GM21737 (cell line): Measurements from ENCODE around the gene ASB2.

Source experiments
- ATAC-seq: cut with Tn5 transposase; IDR thresholded peaks from one replicate; pipeline ENCODE4 v1.9.1; 2021; ENCODE audit warnings: mild to moderate bottlenecking, moderate library complexity; ENCODE audit not compliant: unreplicated experiment

The ASB2 gene

GRCh38 chr14:93964281-93964680, 12.1 kb downstream of the ASB2 start:
- ATAC-seq: no peak

GRCh38 chr14:93963692-93964091, 12.7 kb downstream of the ASB2 start:
- ATAC-seq: no peak

GRCh38 chr14:93962701-93963601, 13.4 kb downstream of the ASB2 start:
- ATAC-seq: peak; percentile 45

- ATAC-seq: no peak
These were observed 14.8 kb downstream of the ASB2 start for GRCh38 chr14:93961620-93962019.

GRCh38 chr14:93960774-93961438, 15.5 kb downstream of the ASB2 start:
- ATAC-seq: no peak

- no peak for ATAC-seq
These were observed 16.3 kb downstream of the ASB2 start for GRCh38 chr14:93960108-93960475.

GRCh38 chr14:93959239-93960107, 16.9 kb downstream of the ASB2 start:
- peak; percentile 70 for ATAC-seq

GRCh38 chr14:93958567-93959238, 17.7 kb downstream of the ASB2 start:
- ATAC-seq: no peak

GRCh38 chr14:93957751-93958566, 18.4 kb downstream of the ASB2 start:
- ATAC-seq: no peak

- ATAC-seq: no peak
These were observed 19.0 kb downstream of the ASB2 start for GRCh38 chr14:93957333-93957710.

- no peak for ATAC-seq
These were observed 19.6 kb downstream of the ASB2 start for GRCh38 chr14:93956514-93957332.

- no peak for ATAC-seq
These were observed 20.4 kb downstream of the ASB2 start for GRCh38 chr14:93955850-93956481.

GRCh38 chr14:93954900-93955849, 21.2 kb downstream of the ASB2 start:
- ATAC-seq: no peak

GRCh38 chr14:93954516-93954830, 21.9 kb downstream of the ASB2 start:
- no peak for ATAC-seq

GRCh38 chr14:93953739-93954515, 22.4 kb downstream of the ASB2 start:
- no peak for ATAC-seq

- no peak for ATAC-seq
These were observed 23.1 kb downstream of the ASB2 start for GRCh38 chr14:93953263-93953662.

- no peak for ATAC-seq
These were observed 23.5 kb downstream of the ASB2 start for GRCh38 chr14:93952829-93953228.
